LNCaP clone FGC (cell line): ENCODE data around the gene SNN.

Experiments used
- DNase-seq: peaks from one replicate; pipeline ENCODE4 v3.0.0-alpha.2; 2011; ENCODE audit warnings: low read depth
- H3K4me3 ChIP-seq: 2 replicates; pipeline ENCODE4 v1.5.1; 2011; ENCODE audit warnings: mild to moderate bottlenecking, low read depth, low read length, control low read depth
- TF ChIP-seq, protein P1 (sequence below): IDR thresholded peaks from 2 replicates; pipeline ENCODE4 v1.5.1; 2012; ENCODE audit warnings: mild to moderate bottlenecking; ENCODE audit not compliant: control insufficient read depth, insufficient read depth; ENCODE audit errors: extremely low read depth

SNN gene

GRCh38 chr16:11682655-11683096 is 14.4 kb downstream of the SNN start:
- no peak overlapping the region for H3K4me3 ChIP-seq
- TF ChIP-seq, protein P1, sequence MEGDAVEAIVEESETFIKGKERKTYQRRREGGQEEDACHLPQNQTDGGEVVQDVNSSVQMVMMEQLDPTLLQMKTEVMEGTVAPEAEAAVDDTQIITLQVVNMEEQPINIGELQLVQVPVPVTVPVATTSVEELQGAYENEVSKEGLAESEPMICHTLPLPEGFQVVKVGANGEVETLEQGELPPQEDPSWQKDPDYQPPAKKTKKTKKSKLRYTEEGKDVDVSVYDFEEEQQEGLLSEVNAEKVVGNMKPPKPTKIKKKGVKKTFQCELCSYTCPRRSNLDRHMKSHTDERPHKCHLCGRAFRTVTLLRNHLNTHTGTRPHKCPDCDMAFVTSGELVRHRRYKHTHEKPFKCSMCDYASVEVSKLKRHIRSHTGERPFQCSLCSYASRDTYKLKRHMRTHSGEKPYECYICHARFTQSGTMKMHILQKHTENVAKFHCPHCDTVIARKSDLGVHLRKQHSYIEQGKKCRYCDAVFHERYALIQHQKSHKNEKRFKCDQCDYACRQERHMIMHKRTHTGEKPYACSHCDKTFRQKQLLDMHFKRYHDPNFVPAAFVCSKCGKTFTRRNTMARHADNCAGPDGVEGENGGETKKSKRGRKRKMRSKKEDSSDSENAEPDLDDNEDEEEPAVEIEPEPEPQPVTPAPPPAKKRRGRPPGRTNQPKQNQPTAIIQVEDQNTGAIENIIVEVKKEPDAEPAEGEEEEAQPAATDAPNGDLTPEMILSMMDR: no peak
- no peak for DNase-seq

DNA sequence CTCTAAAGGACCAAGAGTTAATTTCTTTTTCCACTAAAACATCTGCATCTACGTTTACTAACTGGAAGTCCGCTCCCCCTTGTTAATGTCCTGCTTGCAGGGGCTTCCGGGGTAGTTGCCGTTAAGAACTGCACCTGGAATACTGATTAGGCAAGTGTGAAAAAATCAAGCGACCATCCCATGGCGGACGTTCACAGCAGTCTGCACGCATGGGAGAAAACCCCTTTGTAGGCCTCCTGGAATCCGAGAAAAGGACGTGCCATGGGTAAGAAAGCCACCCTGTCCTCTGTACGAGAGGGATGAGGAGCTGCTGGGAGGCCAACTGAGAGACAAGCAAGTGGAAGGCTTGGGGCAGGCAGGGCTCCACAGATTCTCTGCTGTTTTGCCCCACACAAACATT is 14.9 kb downstream of the SNN start:
- H3K4me3 ChIP-seq: no peak overlapping the region
- TF ChIP-seq, protein P1: no peak
- no peak for DNase-seq

GRCh38 chr16:11684231-11685025 is 16.2 kb downstream of the SNN start:
- H3K4me3 ChIP-seq: no peak overlapping the region
- TF ChIP-seq, protein P1: no peak
- DNase-seq: no peak

- TF ChIP-seq, protein P1: no peak
These were observed 17.8 kb downstream of the SNN start for GRCh38 chr16:11685844-11686618.

GRCh38 chr16:11686713-11687380 is 18.6 kb downstream of the SNN start:
- DNase-seq: no peak
- no peak overlapping the region for H3K4me3 ChIP-seq
- TF ChIP-seq, protein P1: no peak

More at GRCh38 chr16:11685844-11686618, 17.8 kb downstream of the SNN start:
- DNase-seq: no peak
- no peak overlapping the region for H3K4me3 ChIP-seq

GRCh38 chr16:11687601-11688519 is 19.6 kb downstream of the SNN start:
- TF ChIP-seq, protein P1: no peak
- H3K4me3 ChIP-seq: no peak overlapping the region
- DNase-seq: no peak
